ENCODE data around the gene CFAP57.

The CFAP57 gene

DNA sequence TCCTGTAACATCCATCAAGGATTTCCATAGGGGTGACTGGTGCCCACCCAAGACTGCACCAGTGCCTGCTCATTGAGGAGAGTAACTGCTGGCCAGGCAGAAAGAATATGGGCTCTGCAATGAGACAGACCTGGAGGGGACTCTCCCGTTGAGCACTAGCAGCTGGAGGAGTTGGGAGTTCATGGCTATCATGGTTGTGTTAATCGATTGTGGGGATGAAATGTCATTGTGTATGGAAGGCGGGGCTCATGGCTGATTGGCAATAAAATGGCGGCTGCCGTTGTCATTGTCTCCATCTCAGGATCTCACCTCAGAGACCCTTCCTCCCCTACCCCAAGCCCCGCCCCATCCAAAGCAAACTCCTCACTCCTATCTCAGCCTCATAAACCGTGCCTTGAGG, 101.6 kb downstream of the CFAP57 start:
- Mint-ChIP-seq H3K27me3 (peaks cover 36 to 55% of the 10 kb centered on the region in 2 donors), H3K4me1 (ENCODE audit: low read depth in 2 of 2) (peaks cover 22 to 24% of the 10 kb centered on the region in 2 donors), H3K27ac (no peak overlapping the region), H3K4me3 (no peak overlapping the region), H3K36me3 (ENCODE audit: insufficient read depth) (peaks cover 4% of the 10 kb centered on the region), H3K9me3 (no peaks in the 10 kb centered on the region)
- DNase-seq (no peak), ATAC-seq (replicated peaks) (no peak)

DNA sequence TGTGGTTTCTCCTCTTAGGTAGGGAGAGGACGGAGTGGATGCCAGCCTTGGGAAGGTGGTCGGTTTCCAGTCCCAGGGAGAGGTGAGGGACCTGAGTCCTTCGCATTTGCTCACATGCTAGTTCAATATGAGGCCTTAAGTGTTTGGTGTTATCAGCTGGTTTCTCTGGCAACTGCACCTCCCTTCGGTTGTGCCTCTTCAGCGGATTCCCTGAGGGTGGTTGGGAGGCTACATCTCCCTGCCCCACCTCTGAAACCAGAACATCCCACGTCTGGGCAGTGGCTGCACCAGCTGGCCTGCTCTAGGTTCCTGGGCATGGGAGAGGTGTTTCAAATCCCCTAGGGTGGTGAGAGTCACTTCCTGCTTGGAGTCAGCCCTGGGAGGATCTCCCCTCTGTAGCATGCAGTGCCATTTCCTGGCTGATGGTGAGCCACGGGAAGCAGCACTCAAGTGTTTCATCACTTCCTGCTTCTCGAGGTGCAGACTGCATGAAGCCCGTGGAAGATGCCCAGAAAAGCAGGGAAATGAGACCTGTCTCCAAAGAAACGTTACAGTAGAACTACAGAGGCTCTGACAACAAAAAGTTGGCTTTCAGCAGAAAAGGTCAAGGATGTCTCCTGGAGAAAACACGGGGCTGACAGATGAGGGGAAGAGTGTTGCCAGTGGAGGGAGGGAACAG, 102.1 kb downstream of the CFAP57 start:
- H3K4me1 Mint-ChIP-seq (ENCODE audit: low read depth in 2 of 2): peaks cover 22 to 24% of the 10 kb centered on the region in 2 donors
- ATAC-seq (replicated peaks) (peak; percentile 68), DNase-seq (no peak)
- H3K4me3 Mint-ChIP-seq: peak overlapping the region; percentile 23 to 63
- peaks cover 36 to 50% of the 10 kb centered on the region in 2 donors for H3K27me3 Mint-ChIP-seq
- peak overlapping the region in 1 of 2 donors; percentile 82 for H3K27ac Mint-ChIP-seq
- H3K9me3 Mint-ChIP-seq: no peaks in the 10 kb centered on the region
- peaks cover 4% of the 10 kb centered on the region for H3K36me3 Mint-ChIP-seq (ENCODE audit: insufficient read depth)

DNA sequence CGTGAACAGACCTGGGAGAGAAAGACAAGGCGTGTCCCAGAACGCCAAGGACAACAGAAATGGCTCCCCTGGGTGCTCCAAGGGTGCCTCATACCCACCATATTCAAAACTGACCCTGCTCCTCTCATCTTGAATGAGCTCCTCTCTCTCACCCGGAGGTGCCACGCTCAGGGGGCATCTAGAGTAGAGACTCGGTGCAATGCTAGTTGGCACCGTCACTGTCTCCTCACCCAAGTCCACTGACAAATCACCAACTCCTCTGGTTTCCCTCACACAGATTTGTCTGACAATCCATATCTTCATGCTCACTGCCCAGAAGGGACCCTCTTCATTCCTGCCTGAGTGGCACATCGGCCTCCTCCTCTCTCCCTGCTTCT, 102.7 kb downstream of the CFAP57 start:
- no peaks in the 10 kb centered on the region for H3K9me3 Mint-ChIP-seq
- H3K36me3 Mint-ChIP-seq (ENCODE audit: insufficient read depth): peaks cover 4% of the 10 kb centered on the region
- H3K27ac Mint-ChIP-seq: peak overlapping the region in 1 of 2 donors; percentile 82
- no peak for DNase-seq
- peaks cover 32 to 49% of the 10 kb centered on the region in 2 donors for H3K27me3 Mint-ChIP-seq
- H3K4me1 Mint-ChIP-seq (ENCODE audit: low read depth in 2 of 2): peaks cover 22 to 24% of the 10 kb centered on the region in 2 donors
- H3K4me3 Mint-ChIP-seq: peak overlapping the region; percentile 23 to 63
- ATAC-seq (replicated peaks): no peak

DNA sequence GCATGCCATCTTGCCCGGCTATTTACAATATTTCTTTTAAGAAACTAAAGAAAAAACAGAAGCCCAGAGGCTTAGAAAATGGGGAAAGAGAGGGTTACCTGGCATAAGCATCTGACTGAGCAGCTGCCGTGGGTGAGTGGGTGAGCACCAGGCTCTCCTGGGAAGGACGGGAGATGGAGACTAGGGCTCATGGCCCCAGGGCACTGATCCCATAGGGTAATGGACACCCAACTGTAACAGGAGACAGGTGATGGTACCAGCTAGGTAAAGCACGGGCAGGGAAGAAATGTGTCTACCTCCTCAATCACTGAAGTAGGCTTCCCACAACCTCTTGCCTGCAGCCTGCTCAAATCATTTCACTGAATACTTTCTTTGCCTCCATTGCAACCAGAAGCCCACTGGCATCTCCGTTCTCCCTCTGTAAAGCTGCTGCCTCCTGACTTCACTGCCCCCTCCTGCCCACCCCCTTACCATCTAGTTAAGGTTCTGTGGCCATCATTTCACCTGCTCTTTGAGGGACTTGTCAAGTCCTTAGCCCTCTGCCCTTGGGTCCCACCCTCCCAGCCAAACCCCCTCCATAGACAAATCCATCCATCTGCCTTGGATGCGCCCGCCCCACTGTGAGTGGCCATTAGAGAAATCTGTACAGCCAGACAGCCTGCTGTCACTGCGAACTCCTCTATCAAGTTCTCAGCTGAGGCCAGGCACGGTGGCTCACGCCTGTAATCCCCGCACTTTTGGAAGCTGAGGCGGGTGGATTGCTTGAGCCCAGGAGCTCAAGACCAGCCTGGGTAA, 103.9 kb downstream of the CFAP57 start:
- ATAC-seq (replicated peaks): no peak
- peaks cover 12% of the 10 kb centered on the region in 2 donors for H3K4me1 Mint-ChIP-seq (ENCODE audit: low read depth in 2 of 2)
- no peak for DNase-seq
- H3K36me3 Mint-ChIP-seq (ENCODE audit: insufficient read depth): peaks cover 4% of the 10 kb centered on the region
- no peaks in the 10 kb centered on the region for H3K9me3 Mint-ChIP-seq
- H3K4me3 Mint-ChIP-seq: no peak overlapping the region
- H3K27me3 Mint-ChIP-seq: peaks cover 26 to 49% of the 10 kb centered on the region in 2 donors
- peak overlapping the region in 1 of 2 donors; percentile 38 for H3K27ac Mint-ChIP-seq

DNA sequence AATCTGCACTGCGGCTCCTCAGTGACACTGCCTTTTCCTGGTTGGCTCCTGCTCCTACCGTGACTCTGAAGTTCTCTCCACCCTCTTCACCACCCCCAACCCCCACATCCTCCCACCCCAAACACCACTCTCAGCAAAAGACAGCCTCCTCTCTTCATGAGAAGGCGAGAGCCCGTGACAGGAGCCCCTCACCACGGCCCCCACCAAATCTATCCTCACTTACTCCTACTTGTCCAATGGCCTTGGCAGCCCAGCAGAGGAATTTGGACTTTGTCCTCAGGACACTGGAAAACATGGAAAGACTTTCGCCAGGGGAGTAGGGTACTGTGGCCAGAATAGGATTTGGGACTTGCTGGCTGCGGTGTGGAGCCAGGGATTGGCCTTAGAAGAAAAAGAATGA, 104.5 kb downstream of the CFAP57 start:
- H3K27me3 Mint-ChIP-seq: peaks cover 20 to 45% of the 10 kb centered on the region in 2 donors
- peaks cover 4% of the 10 kb centered on the region for H3K36me3 Mint-ChIP-seq (ENCODE audit: insufficient read depth)
- H3K27ac Mint-ChIP-seq: peak overlapping the region in 1 of 2 donors; percentile 38
- ATAC-seq (replicated peaks) (no peak), DNase-seq (no peak)
- H3K4me3 Mint-ChIP-seq: no peak overlapping the region
- H3K4me1 Mint-ChIP-seq (ENCODE audit: low read depth in 2 of 2): peaks cover 7 to 11% of the 10 kb centered on the region in 2 donors
- no peaks in the 10 kb centered on the region for H3K9me3 Mint-ChIP-seq

DNA sequence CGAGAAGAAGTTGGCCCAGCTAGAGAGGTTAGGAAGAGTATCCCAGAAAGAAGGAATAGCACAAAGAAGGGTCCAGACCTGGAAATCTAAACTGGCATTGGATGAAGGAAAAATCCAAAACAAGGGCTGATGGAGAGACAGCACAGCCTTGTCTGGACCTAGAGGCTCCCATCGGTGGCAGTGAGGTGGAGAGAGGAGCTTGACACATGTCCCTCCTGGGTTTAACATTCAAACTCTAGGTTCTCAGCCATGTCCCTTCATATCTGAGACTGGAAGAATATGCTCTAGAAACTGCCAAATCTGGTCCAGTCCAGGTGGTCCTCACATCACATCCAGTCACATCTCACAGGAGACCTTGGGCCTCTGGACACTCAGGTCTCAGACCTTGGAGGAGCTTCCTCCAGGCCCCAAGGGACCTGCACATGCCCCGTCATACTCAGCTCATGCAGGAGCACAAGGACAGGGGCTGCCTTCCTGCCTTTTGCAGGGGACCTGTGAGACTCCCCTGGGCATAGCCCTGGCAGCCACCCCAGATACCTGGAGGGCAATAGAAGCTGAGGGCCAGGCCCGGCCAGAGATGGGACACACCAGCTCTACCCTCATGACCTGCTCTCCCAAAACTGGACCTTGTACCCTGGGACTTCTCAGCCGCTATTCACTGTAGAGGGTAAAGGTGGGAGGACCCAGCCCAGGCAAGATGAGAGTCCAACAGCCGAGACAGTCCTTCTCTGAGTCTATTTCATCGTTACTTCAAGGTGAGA, 105.2 kb downstream of the CFAP57 start:
- no peak overlapping the region for H3K4me3 Mint-ChIP-seq
- ATAC-seq (replicated peaks) (no peak), DNase-seq (no peak)
- peaks cover 4% of the 10 kb centered on the region for H3K36me3 Mint-ChIP-seq (ENCODE audit: insufficient read depth)
- H3K27ac Mint-ChIP-seq: no peak overlapping the region
- no peaks in the 10 kb centered on the region for H3K9me3 Mint-ChIP-seq
- H3K27me3 Mint-ChIP-seq: peaks cover 18 to 39% of the 10 kb centered on the region in 2 donors
- peaks cover 7 to 11% of the 10 kb centered on the region in 2 donors for H3K4me1 Mint-ChIP-seq (ENCODE audit: low read depth in 2 of 2)

DNA sequence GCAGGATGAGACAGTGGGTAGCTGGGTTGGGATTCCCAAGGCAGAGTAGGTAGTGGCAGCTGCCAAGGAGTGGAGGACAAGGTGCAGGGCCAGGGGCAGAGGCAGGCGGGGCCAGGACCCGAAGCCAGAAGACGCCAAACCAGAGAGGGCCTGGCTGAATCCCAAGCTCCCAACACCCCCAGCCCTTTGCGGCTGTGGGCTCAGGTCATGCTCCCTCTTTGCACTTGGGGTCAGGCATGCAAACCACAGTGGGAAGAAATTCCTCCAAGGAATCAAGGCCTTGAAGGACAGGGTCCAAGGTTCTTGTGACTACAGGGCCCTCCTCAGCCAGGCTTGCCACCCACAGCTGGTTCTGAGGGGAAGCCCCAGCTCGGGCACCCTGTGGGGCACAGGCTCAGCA, 107.0 kb downstream of the CFAP57 start:
- Mint-ChIP-seq H3K4me3 (no peak overlapping the region), H3K9me3 (no peaks in the 10 kb centered on the region), H3K27ac (no peak overlapping the region), H3K27me3 (peaks cover 19 to 38% of the 10 kb centered on the region in 2 donors), H3K36me3 (ENCODE audit: insufficient read depth) (peaks cover 4% of the 10 kb centered on the region), H3K4me1 (ENCODE audit: low read depth in 2 of 2) (peaks cover 7 to 11% of the 10 kb centered on the region in 2 donors)
- no peak for DNase-seq
- no peak for ATAC-seq (replicated peaks)

DNA sequence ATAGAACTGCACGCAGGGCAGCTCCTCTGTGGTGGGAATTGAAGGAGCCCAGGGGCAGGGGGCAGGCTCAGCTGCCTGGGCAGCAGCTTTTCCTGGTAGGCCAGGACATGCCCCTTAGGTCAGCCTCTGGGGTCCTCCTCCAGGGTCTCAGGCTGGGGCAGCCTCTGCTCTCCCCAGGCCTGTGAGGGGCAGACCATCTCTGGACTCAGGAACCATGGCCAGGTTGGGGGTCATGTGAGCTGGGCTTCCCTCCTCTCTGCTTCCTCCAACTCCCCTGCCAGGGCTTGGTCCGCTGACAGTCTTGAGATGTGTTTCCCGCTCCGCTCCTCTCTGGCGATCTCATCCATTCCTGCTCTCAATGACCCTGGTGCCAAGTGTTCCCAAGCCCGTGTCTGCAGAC, 107.5 kb downstream of the CFAP57 start:
- Mint-ChIP-seq H3K36me3 (ENCODE audit: insufficient read depth) (no peaks in the 10 kb centered on the region), H3K9me3 (no peaks in the 10 kb centered on the region), H3K27me3 (peaks cover 19 to 38% of the 10 kb centered on the region in 2 donors), H3K4me3 (no peak overlapping the region), H3K27ac (no peak overlapping the region), H3K4me1 (ENCODE audit: low read depth in 2 of 2) (peaks cover 4 to 6% of the 10 kb centered on the region in 2 donors)
- no peak for DNase-seq
- ATAC-seq (replicated peaks): no peak

DNA sequence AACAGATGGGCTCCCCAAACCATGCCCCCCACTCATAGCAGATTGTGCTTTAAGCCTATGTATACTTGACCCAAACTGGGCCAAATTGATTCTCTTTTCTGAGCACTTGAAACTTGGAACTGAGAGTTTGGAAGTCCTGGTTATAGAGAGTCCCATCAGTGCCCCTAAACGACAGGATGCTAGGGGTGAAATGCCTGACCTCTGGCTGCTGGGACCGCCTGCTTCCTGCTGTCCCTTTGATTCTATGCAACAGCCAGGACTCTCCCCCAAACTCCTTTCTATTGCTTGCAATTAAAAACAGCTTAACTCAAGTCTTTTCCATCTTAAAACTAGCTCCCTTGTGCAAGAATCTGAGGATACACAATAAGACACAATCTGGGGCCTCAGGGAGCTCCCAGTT, 108.6 kb downstream of the CFAP57 start:
- H3K27me3 Mint-ChIP-seq: peaks cover 19 to 38% of the 10 kb centered on the region in 2 donors
- peaks cover 0 to 4% of the 10 kb centered on the region in 2 donors for H3K4me1 Mint-ChIP-seq (ENCODE audit: low read depth in 2 of 2)
- no peaks in the 10 kb centered on the region for H3K9me3 Mint-ChIP-seq
- DNase-seq (no peak), ATAC-seq (replicated peaks) (no peak)
- H3K4me3 Mint-ChIP-seq: no peak overlapping the region
- H3K36me3 Mint-ChIP-seq (ENCODE audit: insufficient read depth): no peaks in the 10 kb centered on the region
- H3K27ac Mint-ChIP-seq: peak overlapping the region in 1 of 2 donors; percentile 15

DNA sequence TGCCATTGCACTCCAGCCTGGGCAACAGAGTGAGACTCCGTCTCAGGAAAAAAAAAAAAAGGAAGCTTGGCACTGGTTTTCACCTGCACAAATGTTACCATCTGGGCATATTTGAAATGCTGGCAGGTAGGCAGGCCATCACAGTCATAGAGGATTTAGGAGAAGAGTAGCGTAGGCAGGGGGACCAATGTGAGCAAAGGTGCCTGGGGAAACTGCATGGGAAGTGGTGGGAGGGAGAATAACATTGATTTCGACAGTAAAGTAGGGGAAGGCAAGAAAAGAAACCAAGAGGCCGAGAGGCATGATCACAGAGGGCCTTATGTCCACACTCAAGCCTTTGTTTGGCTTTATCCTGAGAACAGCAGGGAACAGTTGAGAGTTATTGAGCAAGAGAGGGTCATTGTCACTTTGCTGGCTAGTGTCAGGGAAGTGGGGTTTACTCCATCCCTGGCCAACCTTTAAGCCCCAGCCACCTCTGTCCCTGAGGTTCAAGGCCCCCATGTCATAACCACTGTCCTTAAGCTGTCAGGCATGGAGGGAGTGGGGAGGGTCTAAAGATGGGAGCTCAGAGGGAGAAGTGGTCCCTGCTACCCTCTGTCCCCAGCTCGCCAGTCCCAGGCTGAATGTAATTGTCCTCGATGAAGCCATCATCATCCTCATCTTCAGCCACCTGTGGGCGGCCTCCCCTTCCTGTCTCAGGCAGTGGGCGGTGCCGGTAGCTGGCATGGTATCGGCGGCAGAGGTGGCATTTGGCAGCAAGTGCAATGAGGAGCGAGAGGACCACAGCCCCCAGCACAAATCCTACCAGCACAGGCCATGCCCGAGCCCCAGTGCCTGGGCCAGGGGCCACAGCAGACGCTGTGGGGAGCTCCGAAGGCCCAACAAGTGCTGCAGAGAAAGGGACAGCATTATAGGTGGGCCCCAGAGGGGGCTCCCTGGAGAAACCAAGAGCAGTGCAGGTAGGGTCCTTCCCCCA, 110.4 kb downstream of the CFAP57 start:
- Mint-ChIP-seq H3K4me1 (ENCODE audit: low read depth in 2 of 2) (peaks cover 0 to 4% of the 10 kb centered on the region in 2 donors), H3K9me3 (no peaks in the 10 kb centered on the region), H3K27me3 (peaks cover 25% of the 10 kb centered on the region in 2 donors), H3K4me3 (no peak overlapping the region), H3K36me3 (ENCODE audit: insufficient read depth) (no peaks in the 10 kb centered on the region), H3K27ac (no peak overlapping the region)
- DNase-seq: no peak
- no peak for ATAC-seq (replicated peaks)

DNA sequence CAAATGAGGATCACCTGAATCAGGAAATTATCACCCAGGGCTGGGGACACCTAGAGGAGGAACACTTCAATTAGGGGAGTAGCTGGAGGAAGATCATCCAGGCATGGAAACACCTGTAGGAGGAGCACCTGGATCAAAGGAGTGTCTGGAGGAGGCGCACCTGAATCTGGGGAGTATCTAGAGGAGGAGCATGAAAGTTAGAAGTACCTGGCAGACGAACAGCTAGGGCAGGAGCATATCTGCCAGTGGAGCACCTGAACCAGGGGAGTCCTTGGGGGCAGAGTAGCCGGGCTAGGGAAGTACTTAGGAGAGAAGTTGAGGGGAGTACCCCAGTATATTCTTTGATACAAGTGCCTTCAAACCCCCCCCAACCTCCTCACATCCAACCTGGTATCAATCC, 111.9 kb downstream of the CFAP57 start:
- Mint-ChIP-seq H3K9me3 (no peaks in the 10 kb centered on the region), H3K27ac (no peak overlapping the region), H3K4me1 (ENCODE audit: low read depth in 2 of 2) (peaks cover 0 to 4% of the 10 kb centered on the region in 2 donors), H3K36me3 (ENCODE audit: insufficient read depth) (no peaks in the 10 kb centered on the region), H3K27me3 (peaks cover 20 to 26% of the 10 kb centered on the region in 2 donors), H3K4me3 (no peak overlapping the region)
- no peak for DNase-seq
- ATAC-seq (replicated peaks): no peak

DNA sequence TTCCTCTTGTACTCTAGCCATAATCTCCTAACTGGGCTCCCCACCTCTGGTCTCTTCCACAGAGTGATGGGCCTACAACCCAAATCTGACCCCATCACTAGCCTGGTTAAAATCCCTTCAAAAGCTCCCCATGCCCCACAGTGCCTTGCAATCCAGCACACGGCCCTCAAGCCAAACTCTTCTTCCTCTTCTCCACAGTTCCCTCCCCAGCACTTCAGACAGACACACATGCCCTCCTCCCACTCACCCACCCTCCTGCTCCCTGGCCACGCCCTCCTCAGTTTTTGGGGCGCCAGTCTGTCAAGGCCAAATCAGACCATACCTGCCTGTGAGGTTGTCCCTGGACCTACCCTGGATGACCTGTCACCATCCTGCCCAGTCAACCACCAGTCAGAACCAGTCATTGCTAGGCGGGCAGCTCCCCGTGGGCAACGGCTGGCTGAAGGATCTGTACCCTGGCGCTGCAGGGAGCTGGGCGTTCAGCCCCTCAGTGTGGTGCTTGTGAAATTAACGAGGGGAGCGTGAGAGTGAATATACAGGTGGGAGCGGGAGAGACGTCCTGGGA, 112.5 kb downstream of the CFAP57 start:
- Mint-ChIP-seq H3K36me3 (ENCODE audit: insufficient read depth) (no peaks in the 10 kb centered on the region), H3K4me1 (ENCODE audit: low read depth in 2 of 2) (peaks cover 0 to 4% of the 10 kb centered on the region in 2 donors), H3K4me3 (no peak overlapping the region), H3K27ac (no peak overlapping the region), H3K9me3 (no peaks in the 10 kb centered on the region), H3K27me3 (peaks cover 17 to 26% of the 10 kb centered on the region in 2 donors)
- ATAC-seq (replicated peaks): no peak
- no peak for DNase-seq
